Heart left ventricle (tissue), 16 donors: Measurements from ENCODE around the gene LRRC37A. TPM values are rescaled to one million over a fixed set of nuclear protein-coding genes. Genes with fewer than 3 reads are reported as not detected.
"Not testable (repeated sequence)": the region's sequence is repeated elsewhere in the genome, so short reads cannot be mapped to it uniquely, and the experiment has no call there.

Source experiments
- ATAC-seq, 4 donors: fragments of 200-7000 bp; cut with Tn5 transposase; one replicate each; pipeline ENCODE4 v1.9.1; 2020 to 2022; ENCODE audit warnings: moderate library complexity in 4 of 4, mild to moderate bottlenecking in 3 of 4, moderate number of reproducible peaks in 1 of 4
- DNase-seq, 5 donors: peaks; one replicate each; pipeline ENCODE4 v3.0.0-alpha.2; 2020
- H3K27ac ChIP-seq, 12 donors: fragments of 200-600 bp; sonication (generic) in 4 of 12; one replicate each; pipeline versions ENCODE4 v1.5.0 to v1.8.0; 2016 to 2022; ENCODE audit warnings: mild to moderate bottlenecking in 2 of 12
- H3K27me3 ChIP-seq, 9 donors: fragments of 200-600 bp; sonication (generic) in 2 of 9; one replicate each; pipeline versions ENCODE4 v1.5.1 to v1.8.0; 2016 to 2022; ENCODE audit warnings: mild to moderate bottlenecking in 3 of 9
- H3K36me3 ChIP-seq, 9 donors: fragments of 200-600 bp; sonication (generic) in 2 of 9; one replicate each; pipeline versions ENCODE4 v1.5.0 to v1.8.0; 2018 to 2022; ENCODE audit warnings: mild to moderate bottlenecking in 2 of 9
- H3K4me1 ChIP-seq, 12 donors: fragments of 200-600 bp; sonication (generic) in 4 of 12; one replicate each; pipeline versions ENCODE4 v1.5.0 to v1.8.0; 2016 to 2022; ENCODE audit warnings: mild to moderate bottlenecking in 3 of 12
- H3K4me3 ChIP-seq, 12 donors: fragments of 200-600 bp; sonication (generic) in 4 of 12; one replicate each; pipeline versions ENCODE4 v1.5.0 to v1.8.0; 2017 to 2022; ENCODE audit warnings: mild to moderate bottlenecking in 9 of 12, moderate library complexity in 4 of 12
- H3K9me3 ChIP-seq, 12 donors: fragments of 200-600 bp; sonication (generic) in 4 of 12; one replicate each; pipeline versions ENCODE4 v1.5.0 to v1.8.0; 2016 to 2022; ENCODE audit warnings: mild to moderate bottlenecking in 1 of 12
- POLR2A ChIP-seq, 2 donors: fragments of 450-650 bp; IDR thresholded peaks; one replicate each; pipeline ENCODE4 v1.6.1; 2017; ENCODE audit warnings: antibody characterized with exemption in 2 of 2, mild to moderate bottlenecking in 2 of 2, moderate library complexity in 2 of 2
- WGBS, 4 donors: extraction: QIAGEN DNeasy Blood & Tissue Kit in 2 of 4; methylation state at CpG; one replicate each; pipeline versions ENCODE4 v1.1.5 to v1.1.7; 2013 to 2018; 5-methylcytosine and 5-hydroxymethylcytosine counted together
- intact Hi-C, 10 donors: fragments of 100-400 bp; cut with DNase I; formaldehyde crosslinking; loops; one replicate each; pipeline versions ENCODE4 v1.11.1 to v1.14.2; 2022
- polyA plus RNA-seq, 2 donors: library from polyadenylated mRNA; stranded (reverse); fragments of 200-250 nt; gene quantifications; one replicate each; pipeline ENCODE4 v1.2.3, GENCODE V29; 2013
- total RNA-seq, 9 donors: library from RNA; depleted of rRNA in 2 of 9; stranded (reverse); fragments of >200 nt in 2 of 9; fragmentation: NEBNext Ultra II Directional in 3 of 9; extraction: Animal tissue kit (Norgen Biotek cat#: 25700) in 3 of 9; gene quantifications; one replicate each; pipeline versions ENCODE4 v1.1.0 to v1.2.4, GENCODE V29; 2016 to 2023
- TF ChIP-seq, protein P1 (sequence below), 12 donors: fragments of 200-600 bp; sonication (generic) in 4 of 12; IDR thresholded peaks; one replicate each; pipeline versions ENCODE4 v1.5.0 to v1.8.0; 2018 to 2022; ENCODE audit warnings: antibody characterized with exemption in 12 of 12, mild to moderate bottlenecking in 5 of 12
- donor health status: ischemic (EF 13 %, LVEDD 7.1; RV severe dilation, severe dysfunction).
- donor health status: healthy with polysubstance abuse.
- donor health status: DM: no; HTN: yes; CAD: no.
- donor health status: DM: no; HTN: no; CAD: no.
- donor health status: ischemic (EF 25% LVEDD 6.9; RV normal size, moderate dysfunction).
- donor health status: ischemic (EF 25% LVEDD 5.7; RV mildly dilated, moderate dysfunction).
- donor health status: healthy.
- donor health status: DM: yes; HTN: yes; CAD: no.
- donor health status: ischemic (EF 35%, LVEDD 5.7; RV mildly dilated, moderate dysfunction).
- donor health status: nonischemic (EF 11% LVEDD 7.7; RV severe dilation, severe dysfunction).
- donor health status: DM: yes; HTN: yes; CAD: no.
- donor health status: PGD.
- donor health status: ischemic (EF 29% LVEDD 5.4; RV normal size, mild dysfunction).
- donor health status: nonischemic (EF 23%, LVEDD 6.1; RV moderate dilation, normal function).

Gene LRRC37A
- total and polyA plus RNA-seq, 11 donors: 0.14 to 2.0 (median 0.82) TPM

DNA sequence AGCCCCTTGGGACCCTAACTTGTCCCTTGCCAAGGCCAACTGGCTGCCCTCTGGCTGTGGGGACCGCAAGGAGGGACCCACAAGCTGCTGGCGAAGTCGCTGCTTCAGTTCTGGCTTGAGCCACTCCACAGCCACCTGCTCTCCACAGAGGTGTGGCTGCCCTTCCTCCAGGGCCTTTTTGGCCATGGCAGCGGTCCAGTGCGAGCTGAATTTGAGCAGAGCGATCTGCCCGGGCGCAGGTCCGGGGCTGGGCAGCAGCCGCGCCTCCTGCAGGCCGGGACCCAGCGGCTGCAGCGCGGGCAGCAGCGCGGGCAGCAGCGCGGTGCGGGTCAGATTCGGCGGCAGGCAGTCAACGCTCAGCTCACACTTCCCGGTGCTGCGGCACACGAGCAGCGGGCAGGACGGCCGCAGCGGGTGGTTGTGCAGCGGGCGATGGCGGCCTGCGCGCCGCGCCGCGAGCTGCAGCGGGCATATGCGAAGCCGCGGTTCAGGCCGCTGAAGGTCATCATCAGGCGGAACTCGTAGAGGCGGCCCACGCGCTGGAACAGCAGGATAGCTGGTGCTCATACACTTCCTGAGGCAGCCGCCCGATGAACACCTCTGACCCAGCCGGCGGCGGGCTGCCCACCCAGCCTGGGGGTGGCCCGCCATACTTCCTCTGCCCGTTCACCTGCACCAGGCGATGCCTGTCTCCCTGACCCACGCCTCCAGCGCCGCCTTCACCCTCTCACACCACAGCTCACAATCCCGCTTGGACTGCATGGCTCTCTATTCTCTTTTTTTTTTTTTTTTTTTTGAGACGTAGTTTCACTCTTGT lies 34.9 kb upstream of the LRRC37A start:
- WGBS, 4 donors: 3 to 7% (median 4%) methylated on average over 13 to 49 of the region's 62 CpGs
- peak overlapping the region in 11 of 12 donors; percentile 27 to 57 (median 49) for H3K4me3 ChIP-seq
- intact Hi-C loops: loop anchor here in 1 of 10 donors (5.0 kb wide), 1 partner anchor 673 kb away; no protein-coding TSS in a partner anchor
- not testable (repeated sequence) for H3K27me3 ChIP-seq, H3K4me1 ChIP-seq, H3K36me3 ChIP-seq, H3K9me3 ChIP-seq
- DNase-seq: peak in 3 of 5 donors; percentile 42 to 58 (median 44)
- peak; percentile 34 to 87 (median 83) for ATAC-seq
- TF ChIP-seq, protein P1, sequence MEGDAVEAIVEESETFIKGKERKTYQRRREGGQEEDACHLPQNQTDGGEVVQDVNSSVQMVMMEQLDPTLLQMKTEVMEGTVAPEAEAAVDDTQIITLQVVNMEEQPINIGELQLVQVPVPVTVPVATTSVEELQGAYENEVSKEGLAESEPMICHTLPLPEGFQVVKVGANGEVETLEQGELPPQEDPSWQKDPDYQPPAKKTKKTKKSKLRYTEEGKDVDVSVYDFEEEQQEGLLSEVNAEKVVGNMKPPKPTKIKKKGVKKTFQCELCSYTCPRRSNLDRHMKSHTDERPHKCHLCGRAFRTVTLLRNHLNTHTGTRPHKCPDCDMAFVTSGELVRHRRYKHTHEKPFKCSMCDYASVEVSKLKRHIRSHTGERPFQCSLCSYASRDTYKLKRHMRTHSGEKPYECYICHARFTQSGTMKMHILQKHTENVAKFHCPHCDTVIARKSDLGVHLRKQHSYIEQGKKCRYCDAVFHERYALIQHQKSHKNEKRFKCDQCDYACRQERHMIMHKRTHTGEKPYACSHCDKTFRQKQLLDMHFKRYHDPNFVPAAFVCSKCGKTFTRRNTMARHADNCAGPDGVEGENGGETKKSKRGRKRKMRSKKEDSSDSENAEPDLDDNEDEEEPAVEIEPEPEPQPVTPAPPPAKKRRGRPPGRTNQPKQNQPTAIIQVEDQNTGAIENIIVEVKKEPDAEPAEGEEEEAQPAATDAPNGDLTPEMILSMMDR (IDR thresholded peaks at IDR 0.05): peak in 6 of 12 donors; percentile 8 to 51 (median 34)
- peak overlapping the region in 2 of 12 donors; percentile 47 to 55 for H3K27ac ChIP-seq

DNA sequence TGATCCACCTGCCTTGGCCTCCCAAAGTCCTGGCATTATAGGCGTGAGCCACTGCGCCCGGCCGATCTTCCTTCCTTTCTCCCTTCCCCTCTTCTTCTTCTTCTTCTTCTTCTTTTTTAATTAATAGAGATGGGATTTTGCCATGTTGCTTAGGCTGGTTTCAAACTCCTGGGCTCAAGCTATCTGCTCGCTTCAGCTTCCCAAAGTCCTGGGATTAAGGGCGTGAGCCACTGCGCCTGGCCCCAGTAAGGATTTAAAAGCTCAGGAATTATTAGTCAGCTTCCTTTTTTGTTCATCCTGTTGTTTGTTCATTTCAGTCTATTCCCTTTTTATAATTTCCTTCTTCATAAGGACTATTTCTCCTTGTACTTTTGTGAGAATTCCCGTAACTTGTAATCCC lies 32.7 kb upstream of the LRRC37A start:
- no peak for DNase-seq
- intact Hi-C loops: loop anchor here in 1 of 10 donors (5.0 kb wide), 1 partner anchor 675 kb away; no protein-coding TSS in a partner anchor
- WGBS, 4 donors: 90 to 96% (median 92%) methylated on average over 8 of the region's 8 CpGs

DNA sequence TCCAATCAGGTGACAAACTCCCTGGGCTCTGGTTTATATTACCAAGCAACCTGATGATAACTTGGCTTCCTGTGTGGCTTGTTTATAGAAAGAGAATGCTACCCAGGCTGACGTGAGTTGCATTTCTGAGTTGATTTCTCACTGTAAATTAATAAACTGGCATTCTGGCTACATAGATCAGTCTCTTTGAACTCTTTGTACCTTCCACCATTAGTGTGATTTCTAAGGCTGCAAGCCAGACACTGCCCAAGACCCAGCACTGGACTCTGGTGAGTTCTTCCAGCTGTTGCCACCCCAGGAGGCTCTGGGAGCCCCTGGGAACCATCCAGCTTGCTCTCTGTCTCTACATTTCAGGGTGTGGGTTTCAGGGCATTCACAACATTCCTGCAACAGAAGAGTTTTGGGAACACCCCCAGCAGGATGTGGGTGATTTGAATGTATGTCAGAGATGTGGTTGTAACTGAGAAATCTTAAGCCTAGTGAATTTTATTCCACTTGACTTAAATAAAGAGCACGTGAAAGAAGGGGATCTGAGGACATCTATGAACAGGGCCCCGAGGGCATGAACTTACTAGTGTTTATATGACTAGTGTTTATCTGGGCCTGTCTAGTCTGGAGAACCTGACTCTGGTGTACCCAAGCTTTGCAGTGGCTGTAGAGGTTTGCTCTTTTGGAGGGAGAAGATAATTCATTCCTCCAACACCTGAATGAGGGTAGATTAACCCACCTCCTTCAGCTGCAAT lies 30.3 kb upstream of the LRRC37A start:
- intact Hi-C loops: loop anchor here in 1 of 10 donors (5.0 kb wide), 1 partner anchor 677 kb away; no protein-coding TSS in a partner anchor
- ATAC-seq: no peak
- Histone ChIP-seq H3K9me3 (no peaks in the 10 kb centered on the region), H3K36me3 (no peaks in the 10 kb centered on the region), H3K4me3 (no peak overlapping the region), H3K4me1 (peaks cover 0 to 17% (median 9%) of the 10 kb centered on the region in 12 donors), H3K27me3 (peaks cover 0 to 4% (median 0%) of the 10 kb centered on the region in 9 donors), H3K27ac (peak overlapping the region in 1 of 12 donors; percentile 44)
- no peak for DNase-seq
- TF ChIP-seq, protein P1 (IDR thresholded peaks at IDR 0.05): no peak
- no peak for TF ChIP-seq POLR2A (IDR thresholded peaks at IDR 0.05)
- WGBS, 4 donors: 49 to 65% (median 59%) methylated on average over 3 of the region's 3 CpGs

More for the DNA sequence above, 32.7 kb upstream of the LRRC37A start:
- Histone ChIP-seq H3K4me3 (no peak overlapping the region), H3K27ac (no peak overlapping the region), H3K4me1 (peaks cover 0 to 17% (median 8%) of the 10 kb centered on the region in 12 donors), H3K9me3 (no peaks in the 10 kb centered on the region), H3K27me3 (peaks cover 0 to 4% (median 0%) of the 10 kb centered on the region in 9 donors), H3K36me3 (no peaks in the 10 kb centered on the region)
- TF ChIP-seq, protein P1 (IDR thresholded peaks at IDR 0.05): no peak
- TF ChIP-seq POLR2A (IDR thresholded peaks at IDR 0.05): no peak
- no peak for ATAC-seq

DNA sequence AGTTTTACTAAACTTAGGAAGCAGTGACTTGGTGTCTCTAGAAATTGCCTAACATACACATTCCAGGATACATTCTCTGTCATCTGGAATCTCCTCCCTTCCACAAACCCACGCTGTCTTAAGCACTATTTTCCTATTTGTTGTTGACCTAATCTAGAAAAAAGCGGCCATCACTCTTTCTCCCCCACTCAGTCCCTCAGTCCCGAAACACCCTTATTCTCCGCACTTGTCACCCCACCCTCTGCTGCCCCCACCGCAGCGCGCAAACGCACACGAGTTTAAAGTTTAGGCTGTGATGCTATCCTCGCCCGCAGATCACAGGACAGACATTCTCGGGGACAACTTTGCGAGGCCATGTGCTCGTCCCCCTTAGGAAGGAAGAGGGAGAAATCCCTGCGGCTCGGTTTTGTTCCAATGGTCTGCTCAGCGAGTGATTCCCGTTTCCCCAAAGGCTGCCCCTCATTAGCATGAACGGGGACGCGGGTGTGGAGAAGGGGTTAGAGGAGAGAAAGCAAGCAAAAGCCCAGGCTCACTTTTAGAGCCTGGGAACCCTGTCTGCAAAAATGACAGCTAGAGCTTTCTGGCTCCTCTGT lies 28.8 kb upstream of the LRRC37A start:
- intact Hi-C loops, H3K36me3 ChIP-seq, H3K27me3 ChIP-seq, DNase-seq, H3K9me3 ChIP-seq: not testable (repeated sequence)
- peak in 3 of 4 donors; percentile 1 to 10 (median 2) for ATAC-seq
- Histone ChIP-seq H3K4me3 (peak overlapping the region; percentile 10 to 90 (median 72)), H3K27ac (peak overlapping the region; percentile 66 to 93 (median 86)), H3K4me1 (peaks cover 0 to 17% (median 8%) of the 10 kb centered on the region in 12 donors)
- 11 to 20% (median 14%) methylated on average over 21 of the region's 21 CpGs for WGBS, 4 donors
